ENCODE measurements around the gene GPS1.

Gene GPS1

GRCh38 chr17:82080048-82080788 lies 28.5 kb downstream of the GPS1 start:
- no peak overlapping the region for H3K4me3 ChIP-seq (replicated peaks in 1 of 2; ENCODE audit: low read depth in 2 of 2, low read length in 2 of 2)
- no peak for TF ChIP-seq CTCF (IDR thresholded peaks at IDR 0.05; ENCODE audit: low read depth, low read length)
- DNase-seq (ENCODE audit: low read depth in 2 of 2) = no peak

- H3K4me3 ChIP-seq (replicated peaks in 1 of 2; ENCODE audit: low read depth in 2 of 2, low read length in 2 of 2) = no peak overlapping the region
- TF ChIP-seq CTCF (IDR thresholded peaks at IDR 0.05; ENCODE audit: low read depth, low read length) = no peak
- DNase-seq (ENCODE audit: low read depth in 2 of 2) = no peak
Measured at GRCh38 chr17:82080789-82081464, 29.2 kb downstream of the GPS1 start.

- H3K4me3 ChIP-seq (replicated peaks in 1 of 2; ENCODE audit: low read depth in 2 of 2, low read length in 2 of 2) = no peak overlapping the region
- no peak for DNase-seq (ENCODE audit: low read depth in 2 of 2)
- no peak for TF ChIP-seq CTCF (IDR thresholded peaks at IDR 0.05; ENCODE audit: low read depth, low read length)
Measured at GRCh38 chr17:82081546-82081945, 29.8 kb downstream of the GPS1 start.

GRCh38 chr17:82081966-82082365 lies 30.3 kb downstream of the GPS1 start:
- H3K4me3 ChIP-seq (replicated peaks in 1 of 2; ENCODE audit: low read depth in 2 of 2, low read length in 2 of 2) = no peak overlapping the region
- no peak for DNase-seq (ENCODE audit: low read depth in 2 of 2)
- no peak for TF ChIP-seq CTCF (IDR thresholded peaks at IDR 0.05; ENCODE audit: low read depth, low read length)

- TF ChIP-seq CTCF (IDR thresholded peaks at IDR 0.05; ENCODE audit: low read depth, low read length) = no peak
- no peak overlapping the region for H3K4me3 ChIP-seq (replicated peaks in 1 of 2; ENCODE audit: low read depth in 2 of 2, low read length in 2 of 2)
- no peak for DNase-seq (ENCODE audit: low read depth in 2 of 2)
Measured at GRCh38 chr17:82082456-82082855, 30.8 kb downstream of the GPS1 start.

GRCh38 chr17:82083009-82083408 lies 31.3 kb downstream of the GPS1 start:
- no peak for TF ChIP-seq CTCF (IDR thresholded peaks at IDR 0.05; ENCODE audit: low read depth, low read length)
- DNase-seq (ENCODE audit: low read depth in 2 of 2) = no peak
- H3K4me3 ChIP-seq (replicated peaks in 1 of 2; ENCODE audit: low read depth in 2 of 2, low read length in 2 of 2) = no peak overlapping the region

Measured in cardiac fibroblast (primary cell).